GM18511 (cell line): ENCODE data around the gene HAS3.
"Not testable (repeated sequence)": the region's sequence is repeated elsewhere in the genome, so short reads cannot be mapped to it uniquely, and the experiment has no call there.

Experiments used
- ATAC-seq: cut with Tn5 transposase; IDR thresholded peaks from one replicate; pipeline ENCODE4 v1.9.1; 2021; ENCODE audit warnings: mild to moderate bottlenecking, moderate library complexity; ENCODE audit not compliant: unreplicated experiment

Gene HAS3, protein sequence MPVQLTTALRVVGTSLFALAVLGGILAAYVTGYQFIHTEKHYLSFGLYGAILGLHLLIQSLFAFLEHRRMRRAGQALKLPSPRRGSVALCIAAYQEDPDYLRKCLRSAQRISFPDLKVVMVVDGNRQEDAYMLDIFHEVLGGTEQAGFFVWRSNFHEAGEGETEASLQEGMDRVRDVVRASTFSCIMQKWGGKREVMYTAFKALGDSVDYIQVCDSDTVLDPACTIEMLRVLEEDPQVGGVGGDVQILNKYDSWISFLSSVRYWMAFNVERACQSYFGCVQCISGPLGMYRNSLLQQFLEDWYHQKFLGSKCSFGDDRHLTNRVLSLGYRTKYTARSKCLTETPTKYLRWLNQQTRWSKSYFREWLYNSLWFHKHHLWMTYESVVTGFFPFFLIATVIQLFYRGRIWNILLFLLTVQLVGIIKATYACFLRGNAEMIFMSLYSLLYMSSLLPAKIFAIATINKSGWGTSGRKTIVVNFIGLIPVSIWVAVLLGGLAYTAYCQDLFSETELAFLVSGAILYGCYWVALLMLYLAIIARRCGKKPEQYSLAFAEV

DNA sequence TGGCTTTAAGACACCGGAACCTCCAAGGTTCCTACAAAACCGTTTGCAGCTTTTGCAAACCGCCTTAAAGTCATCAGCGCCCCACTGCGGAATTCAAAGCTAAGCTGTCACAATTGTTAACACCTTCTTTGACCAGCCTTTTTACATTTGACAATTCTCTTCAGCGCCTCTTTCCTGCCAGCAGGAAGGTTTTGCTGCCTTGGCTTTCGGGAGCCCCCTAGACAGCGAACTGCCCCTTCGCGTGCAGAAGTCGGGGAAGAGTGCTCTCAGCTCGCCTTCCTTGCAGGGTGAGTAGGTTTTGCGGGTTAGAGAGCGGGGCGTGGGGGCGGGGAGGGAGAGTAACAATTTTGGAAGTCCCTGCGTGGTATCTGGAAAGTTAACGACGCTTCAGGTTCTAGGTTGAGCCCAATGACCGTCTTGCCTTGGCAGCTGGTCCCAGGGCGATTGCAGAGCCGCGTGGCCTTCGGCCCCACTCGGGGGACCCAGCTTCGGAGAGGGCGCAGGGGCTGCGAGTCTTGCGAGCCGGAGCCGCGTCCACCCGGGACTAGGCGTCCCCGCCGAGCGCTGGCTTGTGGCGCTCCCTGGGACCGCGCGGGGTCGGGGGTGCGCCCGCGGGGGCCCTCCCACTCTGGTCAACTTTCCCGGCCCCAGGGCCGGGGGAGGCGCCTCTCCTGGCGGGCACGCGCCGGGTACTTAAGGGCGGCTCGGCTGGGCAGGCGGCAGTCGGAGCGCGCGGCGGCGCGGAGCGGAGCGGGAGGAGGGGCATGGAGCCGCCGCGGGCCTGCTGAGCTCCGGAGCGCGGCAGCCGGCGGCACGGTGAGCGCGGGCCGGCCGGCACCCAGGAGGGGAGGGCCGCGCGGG, at the start of gene HAS3:
Gene HAS3, plus strand, starts transcription at position 153 of the 861 bp plus-strand sequence. CDS start 3,743 bp downstream, outside the sequence.
- ATAC-seq, result no peak

DNA sequence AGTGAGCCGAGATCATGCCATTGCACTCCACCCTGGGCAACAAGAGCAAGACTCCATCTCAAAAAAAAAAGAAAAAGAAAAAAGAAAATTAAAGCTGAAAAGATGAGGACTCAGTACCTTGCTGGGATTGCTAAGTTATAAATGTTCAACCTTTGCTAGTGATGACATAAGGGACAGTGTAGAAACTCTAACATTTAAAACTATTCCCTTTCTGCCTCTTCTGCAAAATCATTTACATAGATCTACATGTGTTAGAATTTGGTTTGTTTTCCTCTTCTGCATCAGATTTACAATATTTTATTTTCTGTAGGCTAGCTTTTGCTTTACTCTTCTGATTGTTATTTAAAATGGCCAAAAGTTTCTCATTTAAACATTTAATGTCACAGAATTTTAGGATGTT, 49.5 kb upstream of the HAS3 start:
- ATAC-seq, result no peak

DNA sequence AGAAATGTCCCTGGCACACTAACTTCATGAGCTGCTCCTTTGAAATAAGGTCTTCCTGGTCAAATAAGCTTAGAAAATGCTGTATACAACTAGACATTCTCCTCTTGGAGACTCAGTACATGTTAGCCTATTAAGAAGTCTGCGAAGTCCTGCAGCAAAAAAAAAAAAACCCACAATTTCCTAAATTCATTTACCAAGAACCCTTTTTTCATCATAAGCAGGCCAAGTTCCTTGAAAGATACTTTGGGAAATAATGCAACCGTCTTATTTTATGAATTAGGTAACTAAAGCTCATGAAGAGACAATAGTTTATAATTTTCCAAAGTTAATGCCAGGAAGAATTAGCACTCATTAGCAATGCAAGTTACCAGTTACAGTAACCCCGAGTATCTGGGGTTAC, 49.0 kb upstream of the HAS3 start:
- no peak for ATAC-seq

DNA sequence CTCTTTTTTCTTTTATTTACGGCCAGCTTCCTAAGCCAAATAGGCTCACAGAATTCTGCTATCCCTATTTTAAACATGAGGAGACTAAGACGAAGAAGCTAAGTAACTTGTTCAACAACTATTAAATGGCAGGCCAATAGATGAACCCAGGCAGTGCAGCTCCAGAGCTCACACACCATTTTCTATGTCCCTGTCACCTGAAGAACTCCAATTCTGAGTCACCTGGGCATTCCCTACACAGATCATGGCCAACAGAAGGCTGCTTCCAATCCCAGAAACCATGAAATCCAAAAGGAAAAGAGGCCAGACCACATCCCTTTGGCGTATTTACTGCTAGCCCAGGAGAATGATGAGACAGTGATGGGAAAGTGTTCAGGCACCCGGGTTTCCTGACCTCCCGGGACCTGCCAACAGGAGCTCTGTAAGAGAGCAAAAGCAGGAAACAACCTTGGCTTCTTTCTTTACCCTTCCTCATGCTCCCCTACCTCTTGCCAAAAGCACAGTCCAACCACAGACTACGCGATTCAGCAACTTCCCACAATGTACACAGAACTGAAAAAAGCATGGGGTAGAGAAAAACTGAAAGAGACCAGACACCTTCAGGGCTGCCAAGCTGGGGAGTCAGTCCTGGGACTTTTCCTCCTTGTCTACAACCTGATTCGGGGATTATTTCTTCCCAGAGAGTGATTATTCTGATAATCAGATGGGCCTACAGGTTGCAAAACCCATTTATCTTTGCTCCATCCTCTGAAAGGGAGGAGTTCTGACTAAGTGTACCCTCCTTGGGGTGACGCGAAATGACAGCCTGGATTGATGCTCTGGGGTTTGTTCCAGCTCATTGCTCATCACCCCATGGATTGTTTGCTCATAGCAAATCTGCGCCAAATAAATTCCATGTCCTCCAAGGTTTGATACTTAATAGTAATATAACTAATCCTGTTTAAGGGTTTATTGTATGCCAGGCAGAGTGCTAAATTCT, 47.8 kb upstream of the HAS3 start:
- ATAC-seq, result no peak

DNA sequence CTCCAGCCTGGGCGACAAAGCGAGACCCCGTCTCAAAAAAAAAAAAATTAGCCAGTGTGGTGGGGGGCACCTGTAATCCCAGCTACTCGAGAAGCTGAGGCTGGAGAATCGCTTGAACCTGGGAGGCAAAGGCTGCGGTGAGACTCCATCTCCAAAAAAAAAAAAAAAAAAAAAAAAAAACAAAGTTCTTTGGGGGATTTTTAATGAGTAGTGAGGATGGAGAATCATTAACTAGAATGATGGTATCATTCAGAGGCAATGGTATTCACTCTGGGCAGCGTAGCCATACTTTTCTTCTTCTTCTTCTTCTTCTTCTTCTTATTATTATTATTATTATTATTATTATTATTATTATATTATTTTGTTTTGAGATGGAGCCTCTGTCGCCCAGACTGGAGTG, 42.0 kb upstream of the HAS3 start:
- ATAC-seq, result not testable (repeated sequence)

DNA sequence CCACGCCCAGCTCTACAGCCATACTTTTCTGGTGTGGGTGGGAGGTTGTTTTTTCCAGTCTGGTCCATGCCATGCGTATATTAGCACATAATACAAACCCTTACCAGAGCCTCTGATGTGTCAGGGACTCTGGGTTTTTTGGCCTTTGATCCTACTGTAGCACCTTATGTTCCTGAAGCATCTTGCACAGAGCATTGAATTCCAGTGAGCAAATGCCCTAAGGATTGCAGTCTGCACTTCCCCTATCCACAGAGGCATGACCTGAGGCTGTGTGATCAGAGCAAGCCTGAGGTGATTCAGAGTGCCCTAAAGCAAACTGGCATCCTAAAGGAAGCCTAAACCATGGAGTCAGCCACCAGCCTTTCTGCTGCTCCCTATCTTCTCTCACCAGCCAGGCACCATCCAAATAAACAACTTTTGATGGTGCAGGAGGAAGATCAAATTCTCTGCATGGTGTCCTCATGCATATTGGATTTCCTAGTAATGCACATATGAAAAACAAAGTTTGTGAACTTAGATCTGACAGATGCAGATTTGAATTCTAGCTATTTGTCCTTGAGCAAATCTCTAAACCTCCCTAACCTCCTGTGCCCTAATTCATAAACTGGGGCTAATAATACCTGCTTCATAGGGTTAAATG, 41.2 kb upstream of the HAS3 start:
- ATAC-seq, result no peak

DNA sequence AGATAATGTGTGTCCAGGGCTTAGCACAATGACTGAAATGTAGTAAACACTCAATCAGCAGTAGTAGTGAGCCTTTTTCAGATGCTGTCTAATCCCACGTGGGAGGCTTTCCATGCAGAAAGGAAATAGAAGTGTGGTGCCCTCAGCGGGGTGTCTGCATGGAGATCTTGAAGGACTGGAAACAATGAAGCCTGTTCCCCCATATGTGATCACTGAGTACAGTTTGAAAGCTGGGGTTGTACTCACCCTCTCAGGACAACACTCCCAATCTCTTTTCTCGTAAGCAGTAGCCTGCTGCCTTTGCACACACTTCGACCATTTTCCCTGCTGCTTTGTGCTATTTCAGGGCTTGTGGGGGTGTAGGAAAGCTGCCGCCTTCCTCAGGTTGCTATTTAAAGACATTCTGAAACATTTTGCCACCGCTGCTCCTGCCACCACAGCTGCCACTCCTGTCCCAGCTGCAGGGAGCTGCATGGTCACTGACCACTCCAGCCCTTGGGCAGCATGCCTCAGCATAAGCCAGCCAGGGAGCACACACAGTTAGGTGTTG, 40.6 kb upstream of the HAS3 start:
- ATAC-seq, result no peak

DNA sequence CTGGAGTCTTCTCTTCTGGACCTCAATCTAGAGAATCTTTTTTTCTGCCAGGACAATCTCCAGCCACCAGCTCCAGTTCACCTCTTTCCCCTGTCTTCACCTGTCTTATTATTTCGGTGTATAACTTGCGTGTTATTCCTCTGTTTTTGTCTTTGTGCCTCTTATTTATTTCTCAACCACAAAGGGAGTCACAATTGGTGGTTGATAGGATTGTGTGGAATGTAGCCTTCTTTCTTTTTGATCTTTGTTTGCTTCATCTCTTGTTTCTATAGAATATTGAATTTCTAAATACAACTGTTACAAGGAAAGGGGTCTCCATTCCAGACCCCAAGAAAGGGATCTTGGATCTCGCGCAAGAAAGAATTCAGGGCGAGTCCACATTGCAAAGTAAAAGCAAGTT, 35.9 kb upstream of the HAS3 start:
- ATAC-seq, result no peak

DNA sequence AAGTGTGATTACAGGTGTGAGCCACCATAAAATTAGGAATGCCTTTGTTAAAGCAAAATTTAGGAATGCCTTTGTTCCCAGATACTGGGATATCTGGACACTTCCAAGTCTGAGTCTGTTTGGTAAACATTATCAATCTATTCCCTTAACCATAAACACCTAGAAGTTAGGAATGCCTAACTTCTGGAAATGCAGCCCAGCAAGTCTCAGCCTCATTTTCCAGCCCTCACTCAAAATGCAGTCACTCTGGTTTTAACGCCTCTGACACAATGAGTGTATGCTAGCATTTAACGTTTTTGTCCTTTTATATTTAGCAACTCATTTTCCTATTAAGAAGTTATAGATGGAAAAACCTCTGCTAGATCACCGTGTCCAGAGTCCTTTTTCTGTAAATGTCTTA, 34.4 kb upstream of the HAS3 start:
- no peak for ATAC-seq

DNA sequence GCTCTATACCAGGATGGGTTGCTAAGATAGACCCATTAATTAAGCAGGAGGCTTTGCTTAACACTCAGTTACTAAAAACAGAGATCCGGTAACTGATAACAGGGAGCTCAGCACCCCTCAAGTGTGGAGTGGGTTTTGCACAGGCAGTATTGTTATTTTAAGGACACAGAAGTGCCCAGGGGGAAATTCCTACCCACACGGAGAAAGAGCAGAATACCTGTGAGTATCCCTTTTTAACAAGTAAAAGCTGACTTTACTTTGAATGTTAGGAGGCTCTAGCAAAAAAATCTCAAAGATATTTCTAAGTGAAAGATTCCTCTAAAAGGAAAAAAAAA, 32.8 kb upstream of the HAS3 start:
- ATAC-seq, result no peak

DNA sequence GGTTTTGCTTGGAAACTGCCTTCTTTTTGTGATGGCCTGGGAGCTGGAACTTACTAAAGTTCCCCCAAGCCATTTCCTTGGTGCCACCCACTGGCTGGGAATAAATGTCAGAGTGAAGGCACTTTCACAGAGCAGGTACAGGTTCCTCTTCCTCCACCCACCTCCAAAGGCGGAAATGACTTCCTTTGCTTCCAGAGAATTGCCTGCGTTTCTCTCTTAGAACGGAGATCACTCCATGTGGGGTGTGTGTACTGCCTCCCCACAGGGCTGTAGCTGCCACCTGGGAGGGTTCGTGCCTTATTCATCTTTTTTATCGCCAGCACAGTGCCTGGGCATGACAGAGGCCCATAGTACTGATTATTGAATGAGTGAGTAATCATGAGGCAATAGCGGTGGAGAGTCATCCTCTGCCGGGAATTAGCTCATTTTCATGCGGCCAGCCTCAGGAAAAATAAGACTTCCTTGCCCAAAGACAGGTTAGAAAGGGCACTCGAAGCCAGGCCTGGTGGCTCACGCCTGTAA, 32.2 kb upstream of the HAS3 start:
- ATAC-seq, result no peak

DNA sequence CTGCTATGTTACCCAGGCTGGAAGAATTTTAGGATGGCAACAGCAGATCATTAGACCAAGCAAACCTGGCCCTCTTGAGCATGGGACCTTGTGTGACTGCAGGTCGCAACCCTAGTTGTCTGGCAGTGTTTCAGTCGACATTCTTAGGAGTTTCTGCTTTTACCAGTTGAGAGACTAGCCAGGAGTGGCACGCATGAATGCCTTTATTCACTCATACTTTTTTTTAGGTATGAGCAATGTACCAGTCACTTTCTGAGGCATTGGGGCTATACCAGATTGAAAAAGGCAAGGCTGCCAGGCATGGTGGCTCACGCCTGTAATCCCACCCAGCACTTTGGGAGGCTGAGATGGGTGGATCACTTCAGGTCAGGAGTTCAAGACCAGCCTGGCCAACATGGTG, 28.2 kb upstream of the HAS3 start:
- ATAC-seq, result no peak

DNA sequence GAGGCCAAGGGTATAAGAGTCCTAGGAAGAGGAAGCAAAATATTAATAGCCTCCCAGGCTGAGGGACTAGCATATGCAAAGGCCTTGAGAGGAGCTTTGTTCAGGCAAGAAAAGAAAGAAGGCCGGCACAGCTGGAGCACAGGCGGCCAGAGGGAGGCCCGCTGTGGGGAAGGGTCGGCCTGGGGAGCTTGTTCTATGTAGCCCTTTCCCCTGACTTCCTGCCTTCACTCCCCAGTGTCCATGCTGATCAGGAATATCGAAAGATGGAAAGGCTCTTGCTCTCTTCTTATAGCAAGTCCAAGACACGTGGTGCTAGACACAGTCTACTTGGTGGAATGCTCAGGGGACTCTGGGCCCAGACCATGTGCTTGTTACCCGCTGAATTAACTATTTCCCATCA, 27.4 kb upstream of the HAS3 start:
- ATAC-seq, result no peak

DNA sequence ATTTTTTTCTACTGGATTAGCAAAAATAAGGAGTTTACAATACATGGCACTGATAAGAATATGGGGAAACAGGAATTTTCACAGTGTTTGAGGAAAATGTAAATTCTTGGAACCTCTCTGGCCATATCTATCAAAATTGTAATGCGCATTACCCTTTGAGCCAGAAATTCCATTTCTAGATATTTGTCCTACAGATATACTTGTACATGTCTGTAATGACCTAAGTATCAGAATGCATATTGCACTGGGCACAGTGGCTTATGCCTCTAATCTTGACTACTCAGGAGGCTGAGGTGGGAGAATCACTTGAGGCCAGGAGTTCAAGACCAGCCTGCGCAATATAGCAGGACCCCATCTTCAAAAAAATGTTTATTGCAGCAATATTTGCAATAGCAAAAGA, 25.8 kb upstream of the HAS3 start:
- no peak for ATAC-seq

DNA sequence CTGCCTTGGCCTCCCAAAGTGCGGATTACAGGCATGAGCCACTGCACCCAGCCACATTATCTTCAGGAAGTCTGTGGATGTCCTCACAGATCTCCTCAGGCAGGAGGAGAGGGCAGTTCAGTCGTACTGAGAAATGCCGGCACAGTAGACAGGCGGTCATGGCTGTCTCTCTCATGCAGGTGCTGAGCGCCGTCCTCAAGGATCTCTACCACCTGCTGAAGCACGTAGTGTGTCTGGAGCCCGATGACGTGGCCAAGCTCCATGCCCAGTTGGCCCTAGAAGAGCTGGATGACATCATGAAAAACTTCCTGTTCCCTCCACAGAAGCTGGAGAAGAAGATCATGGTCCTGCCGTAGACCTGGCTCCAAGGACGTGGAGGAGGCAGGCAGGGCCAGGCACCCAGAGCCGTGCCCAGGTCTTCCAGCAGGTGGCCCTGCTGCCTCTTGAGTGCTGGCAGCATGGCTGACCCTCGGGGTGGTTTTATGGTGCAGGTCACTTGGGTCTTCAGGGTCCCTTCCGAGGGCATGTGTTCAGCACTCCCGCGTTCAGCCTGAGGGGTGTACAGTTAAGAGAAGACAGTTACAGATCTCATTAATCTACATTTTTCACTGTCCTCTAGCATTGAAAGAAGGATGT, 22.0 kb upstream of the HAS3 start:
- ATAC-seq, result no peak

DNA sequence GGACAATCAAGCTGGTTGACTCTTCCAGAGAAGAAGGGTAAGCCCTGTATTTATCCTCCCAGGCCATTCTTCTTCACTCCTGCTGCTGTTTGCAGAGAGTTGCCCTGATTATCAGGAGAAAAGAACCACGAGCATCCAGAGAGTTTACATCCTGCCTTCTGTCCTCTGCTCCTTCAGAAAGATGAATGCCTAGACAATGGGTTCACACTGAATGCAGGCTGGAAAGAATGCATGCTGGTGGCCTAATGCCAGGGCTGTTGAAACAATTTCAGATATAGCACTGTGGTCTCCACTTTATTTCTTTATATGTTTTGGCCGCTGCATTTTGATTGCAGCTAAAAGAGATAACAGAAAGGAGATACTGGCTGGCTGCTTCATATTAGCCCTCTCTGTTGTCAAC, 21.2 kb upstream of the HAS3 start:
- ATAC-seq, result no peak

DNA sequence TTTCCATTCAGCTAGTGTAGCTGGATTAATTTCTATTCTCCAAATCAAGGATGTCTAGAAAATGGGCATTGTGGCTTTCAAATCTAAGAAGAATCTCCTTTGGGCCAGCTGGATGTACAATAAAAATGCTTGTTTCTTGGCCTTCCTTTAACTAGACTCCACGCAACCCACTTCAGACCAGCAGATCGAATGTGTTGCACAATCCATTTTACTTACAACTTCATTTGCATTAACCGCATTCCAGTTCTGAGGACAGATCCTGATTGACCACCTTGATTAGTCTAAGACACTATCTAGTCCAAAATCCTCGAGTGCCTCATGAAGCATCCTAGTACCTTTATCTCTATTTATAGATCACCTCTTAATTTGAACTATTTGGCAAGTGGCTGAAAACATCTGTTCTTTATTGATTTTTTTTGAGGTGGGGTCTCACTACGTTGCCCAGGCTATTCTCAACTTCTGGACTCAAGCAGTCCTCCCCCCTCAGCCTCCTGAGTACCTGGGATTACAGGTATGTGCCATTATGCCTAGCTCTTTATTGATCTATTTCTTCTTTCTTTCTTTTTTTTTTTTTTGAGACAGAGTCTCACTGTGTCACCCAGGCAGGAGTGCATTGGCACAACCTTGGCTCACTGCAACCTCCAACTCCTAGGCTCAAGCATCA, 20.3 kb upstream of the HAS3 start:
- no peak for ATAC-seq

DNA sequence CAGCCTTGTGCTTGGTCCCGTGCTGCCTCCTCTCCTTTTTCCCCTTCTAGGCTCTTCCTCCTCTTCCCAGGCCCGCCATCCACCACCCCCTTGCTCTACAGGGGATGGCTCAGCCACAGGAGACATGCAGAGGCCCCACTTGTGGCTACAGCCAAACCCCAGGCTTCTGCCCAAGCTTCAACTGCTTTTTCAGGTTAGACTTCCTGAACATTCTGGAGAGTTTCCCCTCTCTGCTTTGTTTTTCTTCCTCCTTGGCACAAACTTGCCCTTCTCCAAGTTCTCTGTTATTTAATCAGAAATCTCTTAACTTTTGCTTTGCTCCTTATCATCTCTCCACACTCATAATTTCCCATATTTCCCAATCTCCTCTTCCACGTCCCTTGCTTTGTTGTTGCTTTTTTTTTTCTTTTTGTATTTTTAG, 18.3 kb upstream of the HAS3 start:
- no peak for ATAC-seq

DNA sequence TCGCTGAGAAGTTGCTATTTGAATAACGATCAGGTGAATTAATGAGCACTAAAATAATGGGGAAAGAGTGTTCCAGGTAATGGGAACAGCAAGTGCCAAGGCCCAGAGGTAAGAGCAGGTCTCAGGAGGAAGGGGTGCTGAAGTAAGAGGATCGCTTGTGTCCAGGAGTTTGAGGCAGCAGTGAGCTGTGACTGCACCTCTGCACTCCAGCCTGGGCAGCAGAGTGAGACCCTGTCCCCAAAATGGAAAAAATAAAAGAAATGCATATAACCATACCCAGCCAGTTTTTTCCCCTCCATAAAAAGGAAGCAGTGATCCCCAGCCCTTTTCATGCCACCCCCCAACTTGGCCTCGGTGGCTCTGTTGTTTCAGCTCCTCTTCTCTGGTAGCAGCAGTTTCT, 16.8 kb upstream of the HAS3 start:
- no peak for ATAC-seq
